SHP77 treated with DMSO at 0.1 percent for 48 hours (cell line): ENCODE data around the gene RAP1GAP2.
"Not testable (repeated sequence)": the region's sequence is repeated elsewhere in the genome, so short reads cannot be mapped to it uniquely, and the experiment has no call there.

ENCODE experiments used
- DNase-seq: peaks from one replicate; lab custom pipeline; 2025; lab: John Stamatoyannopoulos, UW

RAP1GAP2 gene

GRCh38 chr17:2796164-2797125 lies at the start of gene RAP1GAP2:
Gene RAP1GAP2, plus strand, starts transcription at chr17:2796438. Its CDS starts 90 bp downstream, at chr17:2796528.
- DNase-seq: no peak

- no peak for DNase-seq
Observed at GRCh38 chr17:2749058-2749783, 47.0 kb upstream of the RAP1GAP2 start, which contains the start of gene CCDC92B. Gene CCDC92B, minus strand, starts transcription at chr17:2749652. Its CDS starts 14,507 bp downstream, at chr17:2735145.

- DNase-seq: peak; percentile 53
Observed at GRCh38 chr17:2749784-2750181, 46.5 kb upstream of the RAP1GAP2 start.

- DNase-seq: no peak
Observed at GRCh38 chr17:2750721-2751120, 45.5 kb upstream of the RAP1GAP2 start.

- DNase-seq: no peak
Observed at GRCh38 chr17:2751491-2751890, 44.7 kb upstream of the RAP1GAP2 start.

GRCh38 chr17:2755891-2756724 lies 40.1 kb upstream of the RAP1GAP2 start:
- DNase-seq: no peak

GRCh38 chr17:2758870-2759269 lies 37.4 kb upstream of the RAP1GAP2 start:
- no peak for DNase-seq

GRCh38 chr17:2770129-2770528 lies 26.1 kb upstream of the RAP1GAP2 start:
- no peak for DNase-seq

- no peak for DNase-seq
Observed at GRCh38 chr17:2775206-2775605, 21.0 kb upstream of the RAP1GAP2 start.

- peak; percentile 34 for DNase-seq
Observed at GRCh38 chr17:2776589-2777241, 19.5 kb upstream of the RAP1GAP2 start.

- no peak for DNase-seq
Observed at GRCh38 chr17:2777242-2777867, 18.9 kb upstream of the RAP1GAP2 start.

GRCh38 chr17:2778489-2778888 lies 17.7 kb upstream of the RAP1GAP2 start:
- no peak for DNase-seq

- no peak for DNase-seq
Observed at GRCh38 chr17:2779545-2779944, 16.7 kb upstream of the RAP1GAP2 start.

- no peak for DNase-seq
Observed at GRCh38 chr17:2780256-2780655, 16.0 kb upstream of the RAP1GAP2 start.

GRCh38 chr17:2780931-2781454 lies 15.2 kb upstream of the RAP1GAP2 start:
- no peak for DNase-seq

- DNase-seq: not testable (repeated sequence)
Observed at GRCh38 chr17:2781598-2781997, 14.6 kb upstream of the RAP1GAP2 start.

GRCh38 chr17:2782055-2782454 lies 14.2 kb upstream of the RAP1GAP2 start:
- DNase-seq: no peak

GRCh38 chr17:2783310-2784030 lies 12.8 kb upstream of the RAP1GAP2 start:
- no peak for DNase-seq

- no peak for DNase-seq
Observed at GRCh38 chr17:2784864-2785263, 11.4 kb upstream of the RAP1GAP2 start.

- DNase-seq: not testable (repeated sequence)
Observed at GRCh38 chr17:2785376-2785775, 10.9 kb upstream of the RAP1GAP2 start.
